ENCODE data around the gene GOLPH3L.
"Not testable (repeated sequence)": the region's sequence is repeated elsewhere in the genome, so short reads cannot be mapped to it uniquely, and the experiment has no call there.

GOLPH3L gene

GRCh38 chr1:150660584-150660983 lies 36.4 kb downstream of the GOLPH3L start:
- TF ChIP-seq ZNF121 (tag by site-specific recombination; IDR thresholded peaks at IDR 0.05) = no peak
- TF ChIP-seq ZNF629 (tag by site-specific recombination; IDR thresholded peaks at IDR 0.05) = no peak
- TF ChIP-seq ZBTB11 (tag by site-specific recombination; conservative IDR thresholded peaks at IDR 0.05; ENCODE audit: low read depth) = no peak
- TF ChIP-seq ZNF146 (tag by site-specific recombination; IDR thresholded peaks at IDR 0.05) = no peak
- no peak for TF ChIP-seq ZNF266 (tag by site-specific recombination; IDR thresholded peaks at IDR 0.05; ENCODE audit: low read depth)
- no peak for TF ChIP-seq ZNF558 (tag by site-specific recombination; IDR thresholded peaks at IDR 0.05)
- TF ChIP-seq ZNF768 (tag by site-specific recombination; IDR thresholded peaks at IDR 0.05) = no peak
- no peak for TF ChIP-seq KLF17 (tag by site-specific recombination; IDR thresholded peaks at IDR 0.05)
- TF ChIP-seq ZNF600 (tag by site-specific recombination; IDR thresholded peaks at IDR 0.05) = no peak
- TF ChIP-seq ZNF521 (tag by site-specific recombination; IDR thresholded peaks at IDR 0.05) = no peak
- no peak for TF ChIP-seq CTCF (tag by site-specific recombination; IDR thresholded peaks at IDR 0.05)
- H3K4me1 ChIP-seq (ENCODE audit: control insufficient read depth, insufficient read depth, low read length) = no peaks in the 10 kb centered on the region
- peaks cover 26 to 34% of the 10 kb centered on the region in 2 experiments for H3K36me3 ChIP-seq (ENCODE audit: control insufficient read depth in 2 of 2, insufficient read depth in 1 of 2, low read length in 2 of 2)
- H3K9me3 ChIP-seq (ENCODE audit: control insufficient read depth, insufficient read depth, low read depth, low read length) = no peaks in the 10 kb centered on the region
- no peak overlapping the region for H3K4me3 ChIP-seq (ENCODE audit: low read depth, low read length)
- ChIA-PET CTCF (no interaction called here), POLR2A (interaction anchor here (1.2 kb wide), 1 partner anchor 81 kb away, joined by 3 read pairs; the partner anchor contains the start of gene MCL1)
- H3K27ac ChIP-seq (ENCODE audit: extremely low read depth, low read depth, low read length) = no peak overlapping the region

GRCh38 chr1:150657064-150657463 lies 39.9 kb downstream of the GOLPH3L start:
- H3K9me3 ChIP-seq (ENCODE audit: control insufficient read depth, insufficient read depth, low read depth, low read length); H3K4me1 ChIP-seq (ENCODE audit: control insufficient read depth, insufficient read depth, low read length); POLR2A ChIA-PET; H3K4me3 ChIP-seq (ENCODE audit: low read depth, low read length); H3K27ac ChIP-seq (ENCODE audit: extremely low read depth, low read depth, low read length): not testable (repeated sequence)
- TF ChIP-seq ZNF660 (tag by site-specific recombination; IDR thresholded peaks at IDR 0.05) = peak; percentile 63; the same call in 1 of the 2 replicates
- CTCF ChIA-PET = interaction anchor here (0.7 kb wide), 1 partner anchor 342 kb away, joined by 3 read pairs; no protein-coding TSS in a partner anchor
- H3K36me3 ChIP-seq (ENCODE audit: control insufficient read depth in 2 of 2, insufficient read depth in 1 of 2, low read length in 2 of 2) = peaks cover 20 to 28% of the 10 kb centered on the region in 2 experiments

GRCh38 chr1:150654635-150655034 lies 42.3 kb downstream of the GOLPH3L start:
- H3K4me3 ChIP-seq (ENCODE audit: low read depth, low read length); POLR2A ChIA-PET; H3K27ac ChIP-seq (ENCODE audit: extremely low read depth, low read depth, low read length); H3K9me3 ChIP-seq (ENCODE audit: control insufficient read depth, insufficient read depth, low read depth, low read length); H3K4me1 ChIP-seq (ENCODE audit: control insufficient read depth, insufficient read depth, low read length): not testable (repeated sequence)
- peaks cover 8 to 16% of the 10 kb centered on the region in 2 experiments; a peak in 2 of 3 replicates for H3K36me3 ChIP-seq (ENCODE audit: control insufficient read depth in 2 of 2, insufficient read depth in 1 of 2, low read length in 2 of 2)
- CTCF ChIA-PET = interaction anchor here (0.6 to 0.7 kb wide), 2 partner anchors 82 to 94 kb away, joined by 3 read pairs; no protein-coding TSS in a partner anchor

GRCh38 chr1:150650193-150650592 lies 46.8 kb downstream of the GOLPH3L start:
- ChIA-PET CTCF (interaction anchor here (1.4 kb wide), 1 partner anchor 12 kb away, joined by 3 read pairs; no protein-coding TSS in a partner anchor), POLR2A (no interaction called here)
- no peak for TF ChIP-seq KLF7 (tag by site-specific recombination; IDR thresholded peaks at IDR 0.05; ENCODE audit: borderline replicate concordance)
- TF ChIP-seq ZNF16 (tag by site-specific recombination; IDR thresholded peaks at IDR 0.05; ENCODE audit: low read depth) = no peak
- TF ChIP-seq ZNF792 (tag by site-specific recombination; IDR thresholded peaks at IDR 0.05) = no peak
- no peak for TF ChIP-seq ZNF211 (tag by site-specific recombination; IDR thresholded peaks at IDR 0.05; ENCODE audit: low read depth)
- TF ChIP-seq ZNF549 (tag by site-specific recombination; IDR thresholded peaks at IDR 0.05) = no peak
- no peak for TF ChIP-seq ZNF112 (tag by site-specific recombination; IDR thresholded peaks at IDR 0.05)
- TF ChIP-seq ZIC2 (tag by site-specific recombination; IDR thresholded peaks at IDR 0.05) = peak; percentile 63
- Histone ChIP-seq H3K27ac (ENCODE audit: extremely low read depth, low read depth, low read length) (no peak overlapping the region), H3K4me3 (ENCODE audit: low read depth, low read length) (no peak overlapping the region), H3K9me3 (ENCODE audit: control insufficient read depth, insufficient read depth, low read depth, low read length) (no peaks in the 10 kb centered on the region), H3K4me1 (ENCODE audit: control insufficient read depth, insufficient read depth, low read length) (no peaks in the 10 kb centered on the region), H3K36me3 (ENCODE audit: control insufficient read depth in 2 of 2, insufficient read depth in 1 of 2, low read length in 2 of 2) (peaks cover 12 to 45% of the 10 kb centered on the region in 2 experiments)

All from HEK293 (cell line).